HEK293 (cell line): Measurements from ENCODE around the gene TLE1.

Source experiments
- CTCF ChIA-PET: fragments of 350-600 bp; formaldehyde crosslinking; extraction: SDS; loops from one replicate; lab custom pipeline; 2021; ENCODE audit warnings: antibody characterized with exemption; lab: Yijun Ruan, JAX
- POLR2A ChIA-PET: fragments of 300-600 bp; formaldehyde crosslinking; extraction: SDS; loops from one replicate; lab custom pipeline; 2020; ENCODE audit warnings: antibody characterized with exemption, inconsistent platforms; lab: Yijun Ruan, JAX
- H3K27ac ChIP-seq: fragments of 200-500 bp; sonication (Bioruptor generic); 2 replicates; pipeline ENCODE4 v1.5.1; 2014; ENCODE audit warnings: low read depth, low read length, control low read depth, inconsistent platforms; ENCODE audit errors: extremely low read depth
- H3K36me3 ChIP-seq, 2 experiments: fragments of 200-500 bp in 1 of 2; sonication (Bioruptor generic) in 1 of 2; 1 replicate in 1 of 2; 2 replicates in 1 of 2; pipeline ENCODE4 v1.5.1; 2014 to 2017; ENCODE audit warnings: inconsistent platforms in 2 of 2, low read length in 2 of 2; ENCODE audit not compliant: control insufficient read depth in 2 of 2, insufficient read depth in 1 of 2
- H3K4me1 ChIP-seq: fragments of 200-500 bp; sonication (Bioruptor generic); 2 replicates; pipeline ENCODE4 v1.5.1; 2014; ENCODE audit warnings: mild to moderate bottlenecking, low read length, inconsistent platforms; ENCODE audit not compliant: control insufficient read depth, insufficient read depth
- H3K4me3 ChIP-seq: 2 replicates; pipeline ENCODE4 v1.5.1; 2011; ENCODE audit warnings: low read depth, mild to moderate bottlenecking, control low read depth, low read length, moderate library complexity
- H3K9me3 ChIP-seq: fragments of 200-500 bp; sonication (Bioruptor generic); 2 replicates; pipeline ENCODE4 v1.5.1; 2014; ENCODE audit warnings: low read depth, low read length, inconsistent platforms; ENCODE audit not compliant: control insufficient read depth, insufficient read depth
- GLIS1 ChIP-seq: fragments of 450-650 bp; formaldehyde crosslinking; IDR thresholded peaks from 2 replicates; pipeline ENCODE4 v1.5.1; 2016; ENCODE audit warnings: missing biosample characterization, missing genetic modification characterization
- KLF1 ChIP-seq: fragments of 450-650 bp; formaldehyde crosslinking; IDR thresholded peaks from 2 replicates; pipeline ENCODE4 v1.5.1; 2016; ENCODE audit warnings: missing biosample characterization, missing genetic modification characterization
- KLF10 ChIP-seq: fragments of 450-650 bp; IDR thresholded peaks from 2 replicates; pipeline ENCODE4 v1.5.1; 2018; ENCODE audit warnings: missing biosample characterization, mild to moderate bottlenecking, missing genetic modification characterization
- MZF1 ChIP-seq: fragments of 450-650 bp; formaldehyde crosslinking; IDR thresholded peaks from 2 replicates; pipeline ENCODE4 v1.5.1; 2017; ENCODE audit warnings: missing biosample characterization, missing genetic modification characterization, borderline replicate concordance
- WT1 ChIP-seq: fragments of 450-650 bp; formaldehyde crosslinking; IDR thresholded peaks from 2 replicates; pipeline ENCODE4 v1.5.1; 2016; ENCODE audit warnings: missing biosample characterization, missing genetic modification characterization
- ZBTB7A ChIP-seq: fragments of 450-650 bp; formaldehyde crosslinking; IDR thresholded peaks from 2 replicates; pipeline ENCODE4 v1.5.1; 2016; ENCODE audit warnings: low read depth, missing biosample characterization, missing genetic modification characterization
- ZFP41 ChIP-seq: fragments of 450-650 bp; formaldehyde crosslinking; IDR thresholded peaks from 2 replicates; pipeline ENCODE4 v1.5.1; 2016; ENCODE audit warnings: missing biosample characterization, missing genetic modification characterization, borderline replicate concordance
- ZIC2 ChIP-seq: fragments of 450-650 bp; formaldehyde crosslinking; IDR thresholded peaks from 2 replicates; pipeline ENCODE4 v1.5.1; 2016; ENCODE audit warnings: missing biosample characterization, missing genetic modification characterization
- ZNF112 ChIP-seq: fragments of 450-650 bp; formaldehyde crosslinking; IDR thresholded peaks from 2 replicates; pipeline ENCODE4 v1.5.0; 2017; ENCODE audit warnings: missing biosample characterization, missing genetic modification characterization
- ZNF23 ChIP-seq: fragments of 450-650 bp; formaldehyde crosslinking; IDR thresholded peaks from 2 replicates; pipeline ENCODE4 v1.5.1; 2016; ENCODE audit warnings: missing biosample characterization, missing genetic modification characterization, borderline replicate concordance
- ZNF311 ChIP-seq: fragments of 450-650 bp; formaldehyde crosslinking; IDR thresholded peaks from 2 replicates; pipeline ENCODE4 v1.5.1; 2017; ENCODE audit warnings: missing biosample characterization, missing genetic modification characterization, borderline replicate concordance
- ZNF350 ChIP-seq: fragments of 450-650 bp; formaldehyde crosslinking; IDR thresholded peaks from 2 replicates; pipeline ENCODE4 v1.5.0; 2017; ENCODE audit warnings: missing biosample characterization, mild to moderate bottlenecking, missing genetic modification characterization
- ZNF423 ChIP-seq: fragments of 450-650 bp; formaldehyde crosslinking; IDR thresholded peaks from 2 replicates; pipeline ENCODE4 v1.5.1; 2016; ENCODE audit warnings: missing biosample characterization, missing genetic modification characterization
- ZNF473 ChIP-seq: fragments of 450-650 bp; formaldehyde crosslinking; IDR thresholded peaks from 2 replicates; pipeline ENCODE4 v1.5.1; 2017; ENCODE audit warnings: missing biosample characterization, missing genetic modification characterization
- ZNF510 ChIP-seq: fragments of 450-650 bp; formaldehyde crosslinking; IDR thresholded peaks from 2 replicates; pipeline ENCODE4 v1.5.1; 2018; ENCODE audit warnings: mild to moderate bottlenecking, missing genetic modification characterization, missing biosample characterization; ENCODE audit not compliant: insufficient replicate concordance
- ZNF514 ChIP-seq: fragments of 450-650 bp; formaldehyde crosslinking; IDR thresholded peaks from 2 replicates; pipeline ENCODE4 v1.5.1; 2016; ENCODE audit warnings: missing biosample characterization, missing genetic modification characterization
- ZNF560 ChIP-seq: fragments of 450-650 bp; formaldehyde crosslinking; IDR thresholded peaks from 2 replicates; pipeline ENCODE4 v1.5.1; 2017; ENCODE audit warnings: missing biosample characterization, missing genetic modification characterization, borderline replicate concordance
- ZNF561 ChIP-seq: fragments of 450-650 bp; IDR thresholded peaks from 2 replicates; pipeline ENCODE4 v1.5.1; 2018; ENCODE audit warnings: missing biosample characterization, missing genetic modification characterization, borderline replicate concordance
- ZNF624 ChIP-seq: fragments of 450-650 bp; formaldehyde crosslinking; IDR thresholded peaks from 2 replicates; pipeline ENCODE4 v1.5.1; 2017; ENCODE audit warnings: missing biosample characterization, missing genetic modification characterization
- ZNF660 ChIP-seq: fragments of 450-650 bp; IDR thresholded peaks from 2 replicates; pipeline ENCODE4 v1.5.1; 2018; ENCODE audit warnings: missing biosample characterization, mild to moderate bottlenecking, missing genetic modification characterization
- ZNF701 ChIP-seq: fragments of 450-650 bp; formaldehyde crosslinking; IDR thresholded peaks from 2 replicates; pipeline ENCODE4 v1.5.1; 2016; ENCODE audit warnings: missing biosample characterization, missing genetic modification characterization
- TF ChIP-seq, protein P1 (sequence below): fragments of 450-650 bp; formaldehyde crosslinking; IDR thresholded peaks from 2 replicates; pipeline ENCODE4 v1.5.1; 2016; ENCODE audit warnings: missing biosample characterization, missing genetic modification characterization
- TF ChIP-seq, protein P2 (sequence below): fragments of 450-650 bp; formaldehyde crosslinking; IDR thresholded peaks from 2 replicates; pipeline ENCODE4 v1.5.1; 2016; ENCODE audit warnings: missing biosample characterization, missing genetic modification characterization
- TF ChIP-seq, protein P3 (sequence below): fragments of 450-650 bp; formaldehyde crosslinking; IDR thresholded peaks from 2 replicates; pipeline ENCODE4 v1.5.1; 2017; ENCODE audit warnings: missing biosample characterization, missing genetic modification characterization
- TF ChIP-seq, protein P4 (sequence below): fragments of 450-650 bp; formaldehyde crosslinking; IDR thresholded peaks from 2 replicates; pipeline ENCODE4 v1.5.1; 2016; ENCODE audit warnings: missing biosample characterization, missing genetic modification characterization, low read depth
- TF ChIP-seq, protein P5 (sequence below): fragments of 450-650 bp; IDR thresholded peaks from 2 replicates; pipeline ENCODE4 v1.5.1; 2018; ENCODE audit warnings: missing biosample characterization, mild to moderate bottlenecking, missing genetic modification characterization

The TLE1 gene

DNA sequence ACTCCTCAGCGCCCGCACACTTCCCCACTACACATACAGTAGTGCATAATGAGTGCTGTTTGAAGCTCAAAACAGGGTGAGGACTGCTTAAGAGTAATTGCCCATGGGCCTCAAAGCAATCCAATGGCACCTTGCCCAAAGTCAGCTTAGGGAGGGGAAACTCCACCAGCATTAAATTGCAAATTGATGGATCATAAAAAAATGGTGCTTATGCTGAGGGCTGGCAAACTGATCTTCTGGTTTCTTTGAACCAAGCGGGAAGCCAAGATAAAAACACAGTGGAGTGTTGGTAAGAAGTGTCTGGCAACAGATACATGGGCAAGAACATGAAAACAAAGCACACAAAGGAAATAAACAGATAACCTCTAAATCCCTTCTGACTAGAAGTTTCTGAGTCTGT lies 28.0 kb downstream of the TLE1 start (continued):
- TF ChIP-seq ZBTB7A (tag by site-specific recombination) (no peak), ZNF423 (tag by site-specific recombination) (0 out of 2 replicates have a peak, but pooled peaks have one; percentile 30), GLIS1 (tag by site-specific recombination) (no peak), MZF1 (tag by site-specific recombination) (0 out of 2 replicates have a peak, but pooled peaks have one; percentile 60), ZNF311 (tag by site-specific recombination) (no peak), ZNF560 (tag by site-specific recombination) (no peak), ZNF510 (tag by site-specific recombination) (no peak), ZNF350 (tag by site-specific recombination) (no peak), ZNF660 (tag by site-specific recombination) (no peak), ZNF23 (tag by site-specific recombination) (no peak)
- TF ChIP-seq, protein P1, sequence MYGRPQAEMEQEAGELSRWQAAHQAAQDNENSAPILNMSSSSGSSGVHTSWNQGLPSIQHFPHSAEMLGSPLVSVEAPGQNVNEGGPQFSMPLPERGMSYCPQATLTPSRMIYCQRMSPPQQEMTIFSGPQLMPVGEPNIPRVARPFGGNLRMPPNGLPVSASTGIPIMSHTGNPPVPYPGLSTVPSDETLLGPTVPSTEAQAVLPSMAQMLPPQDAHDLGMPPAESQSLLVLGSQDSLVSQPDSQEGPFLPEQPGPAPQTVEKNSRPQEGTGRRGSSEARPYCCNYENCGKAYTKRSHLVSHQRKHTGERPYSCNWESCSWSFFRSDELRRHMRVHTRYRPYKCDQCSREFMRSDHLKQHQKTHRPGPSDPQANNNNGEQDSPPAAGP (tag by site-specific recombination), result no peak
- TF ChIP-seq, protein P2, sequence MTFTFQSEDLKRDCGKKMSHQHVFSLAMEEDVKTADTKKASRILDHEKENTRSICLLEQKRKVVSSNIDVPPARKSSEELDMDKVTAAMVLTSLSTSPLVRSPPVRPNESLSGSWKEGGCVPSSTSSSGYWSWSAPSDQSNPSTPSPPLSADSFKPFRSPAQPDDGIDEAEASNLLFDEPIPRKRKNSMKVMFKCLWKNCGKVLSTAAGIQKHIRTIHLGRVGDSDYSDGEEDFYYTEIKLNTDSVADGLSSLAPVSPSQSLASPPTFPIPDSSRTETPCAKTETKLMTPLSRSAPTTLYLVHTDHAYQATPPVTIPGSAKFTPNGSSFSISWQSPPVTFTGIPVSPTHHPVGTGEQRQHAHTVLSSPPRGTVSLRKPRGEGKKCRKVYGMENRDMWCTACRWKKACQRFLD, result no peak
- TF ChIP-seq, all 188 proteins: peak for 21

DNA sequence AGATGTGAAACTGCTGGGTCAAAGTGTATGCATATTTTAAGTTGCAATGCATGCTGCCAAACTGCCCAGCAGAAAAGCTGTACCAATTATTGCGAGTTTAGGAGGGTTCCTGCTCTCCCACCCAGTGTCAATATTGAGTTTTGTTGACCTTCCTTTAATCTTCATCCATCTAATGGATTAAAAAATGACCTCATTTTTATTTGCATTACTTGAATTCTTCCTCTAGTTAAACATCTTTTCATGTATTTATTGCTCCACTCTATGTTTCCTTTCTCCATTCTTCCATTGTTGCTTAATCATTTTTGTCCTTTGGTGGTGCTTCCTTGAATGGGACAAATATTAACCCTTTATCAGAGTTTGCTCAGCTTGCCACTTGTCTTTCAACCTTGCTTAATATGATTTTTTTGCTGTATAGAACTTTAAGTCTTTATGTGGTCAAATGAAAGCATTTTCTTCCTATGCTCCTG lies 32.4 kb downstream of the TLE1 start:
- no peak overlapping the region for H3K27ac ChIP-seq
- ChIA-PET CTCF (interaction anchor here (0.6 kb wide), 1 partner anchor 122 kb away, joined by 3 read pairs; no protein-coding TSS in a partner anchor), POLR2A (no interaction called here)

More for the DNA sequence above, 32.4 kb downstream of the TLE1 start:
- TF ChIP-seq, protein P3, sequence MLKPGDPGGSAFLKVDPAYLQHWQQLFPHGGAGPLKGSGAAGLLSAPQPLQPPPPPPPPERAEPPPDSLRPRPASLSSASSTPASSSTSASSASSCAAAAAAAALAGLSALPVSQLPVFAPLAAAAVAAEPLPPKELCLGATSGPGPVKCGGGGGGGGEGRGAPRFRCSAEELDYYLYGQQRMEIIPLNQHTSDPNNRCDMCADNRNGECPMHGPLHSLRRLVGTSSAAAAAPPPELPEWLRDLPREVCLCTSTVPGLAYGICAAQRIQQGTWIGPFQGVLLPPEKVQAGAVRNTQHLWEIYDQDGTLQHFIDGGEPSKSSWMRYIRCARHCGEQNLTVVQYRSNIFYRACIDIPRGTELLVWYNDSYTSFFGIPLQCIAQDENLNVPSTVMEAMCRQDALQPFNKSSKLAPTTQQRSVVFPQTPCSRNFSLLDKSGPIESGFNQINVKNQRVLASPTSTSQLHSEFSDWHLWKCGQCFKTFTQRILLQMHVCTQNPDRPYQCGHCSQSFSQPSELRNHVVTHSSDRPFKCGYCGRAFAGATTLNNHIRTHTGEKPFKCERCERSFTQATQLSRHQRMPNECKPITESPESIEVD, result peak; percentile 42; the same call in 1 of the 2 replicates
- no peak for TF ChIP-seq ZNF514 (tag by site-specific recombination)
- TF ChIP-seq ZFP41 (tag by site-specific recombination), result no peak
- TF ChIP-seq KLF1, result no peak
- no peak for TF ChIP-seq ZNF112
- no peak for TF ChIP-seq ZNF473 (tag by site-specific recombination)
- no peak for TF ChIP-seq ZNF701 (tag by site-specific recombination)
- TF ChIP-seq ZNF561 (tag by site-specific recombination), result no peak
- TF ChIP-seq KLF10, result no peak
- no peak for TF ChIP-seq WT1
- TF ChIP-seq, protein P4, sequence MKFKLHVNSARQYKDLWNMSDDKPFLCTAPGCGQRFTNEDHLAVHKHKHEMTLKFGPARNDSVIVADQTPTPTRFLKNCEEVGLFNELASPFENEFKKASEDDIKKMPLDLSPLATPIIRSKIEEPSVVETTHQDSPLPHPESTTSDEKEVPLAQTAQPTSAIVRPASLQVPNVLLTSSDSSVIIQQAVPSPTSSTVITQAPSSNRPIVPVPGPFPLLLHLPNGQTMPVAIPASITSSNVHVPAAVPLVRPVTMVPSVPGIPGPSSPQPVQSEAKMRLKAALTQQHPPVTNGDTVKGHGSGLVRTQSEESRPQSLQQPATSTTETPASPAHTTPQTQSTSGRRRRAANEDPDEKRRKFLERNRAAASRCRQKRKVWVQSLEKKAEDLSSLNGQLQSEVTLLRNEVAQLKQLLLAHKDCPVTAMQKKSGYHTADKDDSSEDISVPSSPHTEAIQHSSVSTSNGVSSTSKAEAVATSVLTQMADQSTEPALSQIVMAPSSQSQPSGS, result peak; percentile 49; the same call in 1 of the 2 replicates
- no peak for TF ChIP-seq ZNF624
- no peak for TF ChIP-seq ZIC2
- TF ChIP-seq, protein P5, sequence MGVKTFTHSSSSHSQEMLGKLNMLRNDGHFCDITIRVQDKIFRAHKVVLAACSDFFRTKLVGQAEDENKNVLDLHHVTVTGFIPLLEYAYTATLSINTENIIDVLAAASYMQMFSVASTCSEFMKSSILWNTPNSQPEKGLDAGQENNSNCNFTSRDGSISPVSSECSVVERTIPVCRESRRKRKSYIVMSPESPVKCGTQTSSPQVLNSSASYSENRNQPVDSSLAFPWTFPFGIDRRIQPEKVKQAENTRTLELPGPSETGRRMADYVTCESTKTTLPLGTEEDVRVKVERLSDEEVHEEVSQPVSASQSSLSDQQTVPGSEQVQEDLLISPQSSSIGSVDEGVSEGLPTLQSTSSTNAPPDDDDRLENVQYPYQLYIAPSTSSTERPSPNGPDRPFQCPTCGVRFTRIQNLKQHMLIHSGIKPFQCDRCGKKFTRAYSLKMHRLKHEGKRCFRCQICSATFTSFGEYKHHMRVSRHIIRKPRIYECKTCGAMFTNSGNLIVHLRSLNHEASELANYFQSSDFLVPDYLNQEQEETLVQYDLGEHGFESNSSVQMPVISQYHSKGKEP, result 0 out of 2 replicates have a peak, but pooled peaks have one; percentile 44
- no peak overlapping the region for H3K4me3 ChIP-seq
- H3K9me3 ChIP-seq, result no peaks in the 10 kb centered on the region
- H3K4me1 ChIP-seq, result peaks cover 4% of the 10 kb centered on the region
- H3K36me3 ChIP-seq, result peaks cover 5 to 43% of the 10 kb centered on the region in 2 experiments; a peak in 2 of 3 replicates
